ENCODE data around the gene ANKRD30A.

DNA sequence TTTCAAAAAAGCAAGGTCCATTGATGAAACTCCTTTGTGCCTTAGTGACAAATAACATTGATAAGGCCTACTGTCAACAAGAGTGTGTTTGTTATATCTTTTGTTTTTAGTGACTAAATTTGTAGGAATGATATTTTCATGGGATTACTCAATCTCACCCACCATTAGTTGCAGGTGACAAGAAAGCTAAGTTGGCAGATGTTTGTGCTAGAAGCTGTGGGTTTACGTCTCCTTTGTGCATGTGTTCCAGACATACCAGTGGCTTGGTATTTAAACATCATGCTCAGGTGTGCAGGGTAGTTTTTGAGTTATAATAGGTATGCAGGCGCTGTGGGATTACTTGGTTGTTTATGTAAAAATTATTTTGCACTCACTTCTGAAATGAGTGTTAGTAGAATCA, 178.6 kb downstream of the ANKRD30A start:
- TF ChIP-seq CTCF (IDR thresholded peaks at IDR 0.05), result no peak
- TF ChIP-seq POLR2AphosphoS5 (IDR thresholded peaks at IDR 0.05), result no peak
